ENCODE data around the gene BACE2. TPM values are rescaled to one million over a fixed set of nuclear protein-coding genes. Genes with fewer than 3 reads are reported as not detected.

BACE2 gene
- total RNA-seq, 1 donor = 3.0 TPM

- DNase-seq (ENCODE audit: low read depth) = no peak
- H3K4me3 ChIP-seq (ENCODE audit: low read depth, low read length) = no peak overlapping the region
- no peak for TF ChIP-seq CTCF (IDR thresholded peaks at IDR 0.05; ENCODE audit: insufficient read depth, low read depth, low read length)
These were observed 28.7 kb upstream of the BACE2 start for GRCh38 chr21:41139275-41139674.

- no peak overlapping the region for H3K4me3 ChIP-seq (ENCODE audit: low read depth, low read length)
- DNase-seq (ENCODE audit: low read depth) = no peak
- no peak for TF ChIP-seq CTCF (IDR thresholded peaks at IDR 0.05; ENCODE audit: insufficient read depth, low read depth, low read length)
These were observed 28.0 kb upstream of the BACE2 start for GRCh38 chr21:41139951-41140350.

GRCh38 chr21:41141031-41141457, 26.9 kb upstream of the BACE2 start:
- no peak overlapping the region for H3K4me3 ChIP-seq (ENCODE audit: low read depth, low read length)
- TF ChIP-seq CTCF (IDR thresholded peaks at IDR 0.05; ENCODE audit: insufficient read depth, low read depth, low read length) = no peak

GRCh38 chr21:41142051-41142795, 25.7 kb upstream of the BACE2 start:
- no peak overlapping the region for H3K4me3 ChIP-seq (ENCODE audit: low read depth, low read length)
- DNase-seq (ENCODE audit: low read depth) = no peak
- no peak for TF ChIP-seq CTCF (IDR thresholded peaks at IDR 0.05; ENCODE audit: insufficient read depth, low read depth, low read length)

More at GRCh38 chr21:41141031-41141457, 26.9 kb upstream of the BACE2 start:
- no peak for DNase-seq (ENCODE audit: low read depth)

GRCh38 chr21:41143596-41144325, 24.2 kb upstream of the BACE2 start:
- DNase-seq (ENCODE audit: low read depth) = no peak
- TF ChIP-seq CTCF (IDR thresholded peaks at IDR 0.05; ENCODE audit: insufficient read depth, low read depth, low read length) = no peak
- H3K4me3 ChIP-seq (ENCODE audit: low read depth, low read length) = no peak overlapping the region

GRCh38 chr21:41147096-41147978, 20.6 kb upstream of the BACE2 start:
- no peak for DNase-seq (ENCODE audit: low read depth)
- no peak overlapping the region for H3K4me3 ChIP-seq (ENCODE audit: low read depth, low read length)
- no peak for TF ChIP-seq CTCF (IDR thresholded peaks at IDR 0.05; ENCODE audit: insufficient read depth, low read depth, low read length)
